CD4-positive, alpha-beta T cell treated with Interleukin-15 for 1 hour (primary cell): ENCODE data around the gene TAF11L11.
"Not testable (repeated sequence)": the region's sequence is repeated elsewhere in the genome, so short reads cannot be mapped to it uniquely, and the experiment has no call there.

Experiments
- DNase-seq: peaks from one replicate; pipeline ENCODE4 v3.0.0-alpha.2; 2020

TAF11L11 gene

DNA sequence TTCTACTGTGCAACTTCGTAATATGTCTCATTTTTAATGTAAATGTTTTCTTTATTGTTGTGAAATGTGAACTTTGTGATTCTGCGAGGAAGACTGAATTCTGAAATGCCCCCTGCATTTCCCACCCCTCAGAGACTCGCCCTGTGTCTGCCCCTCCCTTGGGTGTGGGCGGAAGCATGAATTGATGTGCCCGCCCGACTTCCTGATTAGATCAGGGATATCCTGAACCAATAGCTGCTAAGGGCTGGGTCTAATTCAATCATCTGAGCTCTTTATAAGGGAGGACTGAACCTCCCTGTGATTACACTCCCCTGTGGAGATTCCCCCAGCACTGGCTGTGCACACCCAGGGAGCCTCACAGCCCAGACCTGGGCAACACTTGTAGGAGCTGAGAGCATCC lies at the start of gene TAF11L11:
TAF11L11 (plus strand) TSS at position 304 of the 400 bp plus-strand sequence.
- DNase-seq = not testable (repeated sequence)

DNA sequence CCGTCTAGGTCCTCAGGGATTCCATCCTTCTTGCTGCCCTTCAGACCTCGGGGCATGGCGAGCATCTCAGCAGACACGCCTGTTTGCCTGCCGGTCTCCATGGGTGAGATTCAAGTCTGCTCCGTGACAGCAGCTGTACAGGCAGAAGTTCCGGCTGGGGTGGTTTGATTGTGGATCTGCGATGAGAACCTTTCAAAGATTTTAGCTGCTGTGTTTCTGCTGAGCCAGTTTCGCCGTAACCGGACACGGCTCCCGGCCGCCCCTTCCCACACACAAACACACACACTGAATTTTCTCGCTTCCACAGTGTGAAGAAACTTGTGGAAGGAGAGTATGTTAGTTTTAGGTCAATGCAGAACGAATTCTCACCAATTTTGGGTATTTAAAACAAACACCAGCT lies 18.3 kb upstream of the TAF11L11 start, which contains the start of gene TAF11L7:
TAF11L7 (minus strand) TSS at position 101 of the 400 bp plus-strand sequence.
- DNase-seq = not testable (repeated sequence)

DNA sequence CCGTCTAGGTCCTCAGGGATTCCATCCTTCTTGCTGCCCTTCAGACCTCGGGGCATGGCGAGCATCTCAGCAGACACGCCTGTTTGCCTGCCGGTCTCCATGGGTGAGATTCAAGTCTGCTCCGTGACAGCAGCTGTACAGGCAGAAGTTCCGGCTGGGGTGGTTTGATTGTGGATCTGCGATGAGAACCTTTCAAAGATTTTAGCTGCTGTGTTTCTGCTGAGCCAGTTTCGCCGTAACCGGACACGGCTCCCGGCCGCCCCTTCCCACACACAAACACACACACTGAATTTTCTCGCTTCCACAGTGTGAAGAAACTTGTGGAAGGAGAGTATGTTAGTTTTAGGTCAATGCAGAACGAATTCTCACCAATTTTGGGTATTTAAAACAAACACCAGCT lies 13.1 kb upstream of the TAF11L11 start, which contains the start of gene TAF11L8:
TAF11L8 (minus strand) TSS at position 101 of the 400 bp plus-strand sequence.
- DNase-seq = not testable (repeated sequence)

DNA sequence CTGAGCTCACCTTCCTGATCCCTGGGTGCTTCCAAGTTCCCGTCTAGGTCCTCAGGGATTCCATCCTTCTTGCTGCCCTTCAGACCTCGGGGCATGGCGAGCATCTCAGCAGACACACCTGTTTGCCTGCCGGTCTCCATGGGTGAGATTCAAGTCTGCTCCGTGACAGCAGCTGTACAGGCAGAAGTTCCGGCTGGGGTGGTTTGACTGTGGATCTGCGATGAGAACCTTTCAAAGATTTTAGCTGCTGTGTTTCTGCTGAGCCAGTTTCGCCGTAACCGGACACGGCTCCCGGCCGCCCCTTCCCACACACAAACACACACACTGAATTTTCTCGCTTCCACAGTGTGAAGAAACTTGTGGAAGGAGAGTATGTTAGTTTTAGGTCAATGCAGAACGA lies 9.7 kb upstream of the TAF11L11 start, which contains the start of gene TAF11L9:
TAF11L9 (minus strand) TSS at position 140 of the 400 bp plus-strand sequence.
- DNase-seq = not testable (repeated sequence)

DNA sequence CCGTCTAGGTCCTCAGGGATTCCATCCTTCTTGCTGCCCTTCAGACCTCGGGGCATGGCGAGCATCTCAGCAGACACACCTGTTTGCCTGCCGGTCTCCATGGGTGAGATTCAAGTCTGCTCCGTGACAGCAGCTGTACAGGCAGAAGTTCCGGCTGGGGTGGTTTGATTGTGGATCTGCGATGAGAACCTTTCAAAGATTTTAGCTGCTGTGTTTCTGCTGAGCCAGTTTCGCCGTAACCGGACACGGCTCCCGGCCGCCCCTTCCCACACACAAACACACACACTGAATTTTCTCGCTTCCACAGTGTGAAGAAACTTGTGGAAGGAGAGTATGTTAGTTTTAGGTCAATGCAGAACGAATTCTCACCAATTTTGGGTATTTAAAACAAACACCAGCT lies 6.3 kb upstream of the TAF11L11 start, which contains the start of gene TAF11L10:
TAF11L10 (minus strand) TSS at position 101 of the 400 bp plus-strand sequence.
- DNase-seq = not testable (repeated sequence)

DNA sequence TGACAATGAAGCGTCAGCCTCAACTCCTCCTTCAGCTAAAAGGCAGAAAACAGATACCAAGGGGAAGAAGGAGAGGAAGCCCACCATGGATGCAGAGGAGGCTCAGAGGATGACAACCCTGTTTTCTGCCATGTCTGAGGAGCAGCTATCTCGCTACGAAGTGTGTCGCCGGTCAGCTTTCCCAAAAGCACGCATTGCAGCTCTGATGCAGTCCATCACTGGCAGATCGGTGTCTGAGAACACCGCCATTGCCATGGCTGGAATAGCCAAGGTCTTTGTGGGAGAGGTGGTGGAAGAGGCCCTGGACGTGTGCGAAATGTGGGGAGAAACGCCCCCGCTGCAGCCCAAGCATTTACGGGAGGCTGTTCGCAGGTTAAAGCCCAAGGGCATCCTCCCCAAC lies 968 bp downstream of the TAF11L11 start:
- DNase-seq = no peak

- DNase-seq = not testable (repeated sequence)
Measured at GRCh38 chr5:17607461-17607860, 3.5 kb downstream of the TAF11L11 start.

GRCh38 chr5:17610092-17610491 lies 6.1 kb downstream of the TAF11L11 start, which contains the start of gene TAF11L12:
TAF11L12 (plus strand) TSS chr5:17610392.
- not testable (repeated sequence) for DNase-seq

DNA sequence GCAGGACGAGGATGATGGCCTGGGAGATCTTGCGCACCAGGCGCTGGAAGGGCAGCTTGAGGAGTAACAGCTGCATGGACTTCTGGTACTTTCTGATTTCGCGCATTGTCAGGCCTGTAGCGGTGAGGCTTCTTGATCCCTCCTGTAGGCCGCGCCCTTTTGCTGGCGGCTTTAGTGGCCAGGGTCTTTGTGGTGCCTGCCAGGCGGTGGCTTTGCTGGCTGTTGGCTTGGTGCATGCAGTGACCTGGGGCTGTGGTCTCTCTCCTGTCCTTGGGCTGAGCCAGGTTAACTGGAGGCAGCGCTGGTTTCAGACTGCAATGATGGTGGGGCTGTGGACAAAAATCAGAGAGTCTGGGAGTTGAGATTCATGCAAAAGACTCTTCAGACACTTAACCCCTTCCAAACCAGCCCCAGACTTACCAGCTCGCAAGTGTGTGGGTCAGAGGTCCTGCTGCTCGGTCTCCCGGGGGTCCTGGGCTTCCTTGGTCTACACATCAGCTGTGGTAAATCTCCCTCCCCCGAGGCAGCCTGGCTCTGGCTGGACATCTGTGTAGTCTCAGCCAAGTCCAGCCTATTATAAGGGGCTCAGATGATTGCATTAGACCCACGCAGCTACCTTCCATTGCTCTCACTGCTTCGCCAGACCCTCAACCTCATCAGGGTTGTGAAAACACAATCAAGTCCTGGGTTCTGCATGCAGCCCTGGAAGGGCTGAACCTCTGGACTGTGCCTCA lies 11.1 kb downstream of the TAF11L11 start:
- DNase-seq = no peak

- no peak for DNase-seq
Measured at GRCh38 chr5:17619354-17619753, 15.4 kb downstream of the TAF11L11 start.

GRCh38 chr5:17620627-17621026 lies 16.6 kb downstream of the TAF11L11 start:
- no peak for DNase-seq

DNA sequence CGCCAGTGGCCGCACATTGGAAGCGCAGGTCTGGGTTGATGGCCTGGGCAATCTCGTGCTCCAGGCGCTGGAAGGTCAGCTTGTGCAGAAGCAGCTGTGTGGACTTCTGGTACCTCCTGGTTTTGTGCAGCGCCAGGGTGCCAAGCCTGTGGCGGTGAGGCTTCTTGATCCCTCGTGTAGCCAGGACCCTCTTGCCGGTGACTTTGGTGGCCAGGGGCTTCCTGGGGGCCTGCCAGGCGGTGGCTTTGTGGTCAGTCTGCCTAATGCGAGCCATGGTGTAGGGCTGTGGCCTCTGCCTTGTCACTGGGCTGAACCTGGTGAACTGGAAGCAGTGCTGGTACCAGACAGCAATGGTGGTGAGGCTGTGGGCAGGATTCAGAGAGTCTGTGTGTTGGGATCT lies 21.7 kb downstream of the TAF11L11 start:
- DNase-seq = no peak

DNA sequence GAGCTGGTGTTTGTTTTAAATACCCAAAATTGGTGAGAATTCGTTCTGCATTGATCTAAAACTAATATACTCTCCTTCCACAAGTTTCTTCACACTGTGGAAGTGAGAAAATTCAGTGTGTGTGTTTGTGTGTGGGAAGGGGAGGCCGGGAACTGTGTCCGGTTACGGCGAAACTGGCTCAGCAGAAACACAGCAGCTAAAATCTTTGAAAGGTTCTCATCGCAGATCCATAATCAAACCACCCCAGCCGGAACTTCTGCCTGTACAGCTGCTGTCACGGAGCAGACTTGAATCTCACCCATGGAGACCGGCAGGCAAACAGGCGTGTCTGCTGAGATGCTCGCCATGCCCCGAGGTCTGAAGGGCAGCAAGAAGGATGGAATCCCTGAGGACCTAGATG lies 27.8 kb downstream of the TAF11L11 start, which contains the start of gene TAF11L13:
TAF11L13 (plus strand) TSS at position 301 of the 400 bp plus-strand sequence.
- DNase-seq = not testable (repeated sequence)

DNA sequence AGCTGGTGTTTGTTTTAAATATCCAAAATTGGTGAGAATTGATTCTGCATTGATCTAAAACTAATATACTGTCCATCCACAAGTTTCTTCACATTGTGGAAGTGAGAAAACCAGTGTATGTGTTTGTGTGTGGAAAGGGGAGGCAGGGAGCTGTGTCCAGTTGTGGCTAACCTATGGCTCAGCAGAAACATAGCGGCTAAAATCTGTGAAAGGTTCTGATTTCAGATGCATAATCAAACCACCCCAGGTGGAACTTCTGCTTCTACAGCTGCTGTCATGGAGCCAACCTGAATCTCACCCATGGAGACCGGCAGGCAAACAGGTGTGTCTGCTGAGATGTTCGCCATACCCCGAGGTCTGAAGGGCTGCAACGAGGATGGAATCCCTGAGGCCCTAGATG lies 30.2 kb downstream of the TAF11L11 start, which contains the start of gene TAF11L14:
TAF11L14 (plus strand) TSS at position 301 of the 400 bp plus-strand sequence.
- DNase-seq = no peak

DNA sequence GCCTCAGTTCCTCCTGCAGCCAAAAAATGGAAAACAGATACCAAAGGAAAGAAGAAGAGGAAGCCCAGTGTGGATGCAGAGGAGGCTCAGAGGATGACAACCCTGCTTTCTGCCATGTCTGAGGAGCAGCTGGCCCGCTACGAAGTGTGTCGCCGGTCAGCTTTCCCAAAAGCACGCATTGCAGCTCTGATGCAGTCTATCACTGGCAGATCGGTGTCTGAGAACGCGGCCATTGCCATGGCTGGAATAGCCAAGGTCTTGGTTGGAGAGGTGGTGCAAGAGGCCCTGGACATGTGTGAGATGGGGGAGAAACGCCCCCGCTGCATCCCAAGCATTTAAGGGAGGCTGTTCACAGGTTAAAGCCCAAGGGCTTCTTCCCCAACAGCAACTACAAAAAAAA lies 45.2 kb downstream of the TAF11L11 start:
- DNase-seq = not testable (repeated sequence)

GRCh38 chr5:17655201-17655759 lies 51.3 kb downstream of the TAF11L11 start:
- not testable (repeated sequence) for DNase-seq
